K562 (cell line): ENCODE measurements around the gene KLHL18. TPM values are rescaled to one million over a fixed set of nuclear protein-coding genes. Genes with fewer than 3 reads are reported as not detected.

Source experiments
- ATAC-seq: fragments of 200-7000 bp; cut with Tn5 transposase; 3 replicates; pipeline ENCODE4 v1.9.1; 2020; ENCODE audit warnings: moderate library complexity
- BruUV-seq: library from RNA; stranded (reverse); fragments of 400-500 nt; replicated peaks from 2 replicates; lab custom pipeline; 2021; lab: Mats Ljungman, UMichigan
- CTCF ChIA-PET: fragments of 300-600 bp; formaldehyde crosslinking; extraction: SDS; loops from one replicate; lab custom pipeline; 2021; ENCODE audit warnings: low intra/inter-chr PET ratio; lab: Yijun Ruan, JAX
- POLR2A ChIA-PET: fragments of 300-600, 350-650 bp; sonication (Branson Sonifier 250); formaldehyde crosslinking; extraction: SDS; loops from one replicate; lab custom pipeline; 2021; ENCODE audit warnings: antibody characterized with exemption, inconsistent platforms; lab: Yijun Ruan, JAX
- DNase-seq, 4 experiments: peaks; one replicate each; pipeline versions ENCODE4 v3.0.0 to v3.0.0-alpha.2; 2011 to 2018; ENCODE audit warnings: low spot score in 3 of 4, mixed read lengths in 3 of 4; ENCODE audit errors: extremely low read depth in 1 of 4
- FAIRE-seq: peaks from 2 replicates; lab custom pipeline; 2011; peaks lifted over from hg19 to GRCh38; lab: Jason Lieb, UNC
- H2AFZ ChIP-seq: 2 replicates; pipeline ENCODE4 v1.6.0; 2011; ENCODE audit warnings: low read depth, low read length, control low read depth, inconsistent platforms
- H3K27ac ChIP-seq: fragments of 200-600 bp; 3 replicates; pipeline ENCODE4 v1.8.0; 2011; ENCODE audit warnings: low read depth, mild to moderate bottlenecking, control low read depth, inconsistent platforms, low read length, moderate library complexity, mixed read lengths; ENCODE audit errors: extremely low read depth
- H3K27me3 ChIP-seq, 2 experiments: fragments of 300-600 bp in 1 of 2; 2 replicates in 1 of 2; 3 replicates in 1 of 2; pipeline versions ENCODE4 v1.6.0 to v1.8.0; 2011; ENCODE audit warnings: inconsistent platforms in 2 of 2, low read length in 2 of 2, mild to moderate bottlenecking in 1 of 2, mixed read lengths in 1 of 2, moderate library complexity in 1 of 2; ENCODE audit not compliant: control insufficient read depth in 2 of 2, insufficient read depth in 2 of 2
- H3K36me3 ChIP-seq: fragments of 300-600 bp; 3 replicates; pipeline ENCODE4 v1.8.0; 2011; ENCODE audit warnings: mild to moderate bottlenecking, low read length, inconsistent platforms; ENCODE audit not compliant: control insufficient read depth, insufficient read depth
- H3K4me1 ChIP-seq, 2 experiments: fragments of 200-600 bp in 1 of 2; replicated peaks in 1 of 2; 2 replicates in 1 of 2; 3 replicates in 1 of 2; pipeline versions ENCODE4 v1.5.1 to v1.8.0; 2011; ENCODE audit warnings: inconsistent platforms in 2 of 2, low read length in 2 of 2, mild to moderate bottlenecking in 1 of 2, mixed read lengths in 1 of 2, moderate library complexity in 1 of 2; ENCODE audit not compliant: control insufficient read depth in 2 of 2, insufficient read depth in 2 of 2
- H3K4me2 ChIP-seq: 2 replicates; pipeline ENCODE4 v1.6.1; 2011; ENCODE audit warnings: low read length, control low read depth, inconsistent platforms, mixed read lengths; ENCODE audit not compliant: insufficient read depth
- H3K4me3 ChIP-seq: fragments of 200-600 bp; sonication (generic), shearing (Covaris generic); 2 replicates; pipeline ENCODE4 v1.5.1; 2016; ENCODE audit warnings: control low read depth, inconsistent platforms
- H3K79me2 ChIP-seq: fragments of 200-600 bp; 3 replicates; pipeline ENCODE4 v1.8.0; 2011; ENCODE audit warnings: low read length, inconsistent platforms; ENCODE audit not compliant: control insufficient read depth, insufficient read depth
- H3K9ac ChIP-seq, 2 experiments: 2 replicates each; pipeline versions ENCODE4 v1.6.0 to v1.6.1; 2011; ENCODE audit warnings: low read depth in 2 of 2, low read length in 2 of 2, control low read depth in 1 of 2, inconsistent platforms in 1 of 2, mild to moderate bottlenecking in 1 of 2, mixed read lengths in 1 of 2; ENCODE audit not compliant: insufficient read depth in 1 of 2
- H3K9me1 ChIP-seq: one replicate; pipeline ENCODE4 v1.6.0; 2011; ENCODE audit warnings: inconsistent platforms, mild to moderate bottlenecking, low read length, moderate library complexity; ENCODE audit not compliant: control insufficient read depth, insufficient read depth
- H3K9me3 ChIP-seq: replicated peaks from 2 replicates; pipeline ENCODE4 v1.5.1; 2011; ENCODE audit warnings: low read depth, low read length, inconsistent platforms; ENCODE audit not compliant: control insufficient read depth, insufficient read depth
- H4K20me1 ChIP-seq: replicated peaks from 2 replicates; pipeline ENCODE4 v1.6.1; 2011; ENCODE audit warnings: low read length, inconsistent platforms, mixed read lengths; ENCODE audit not compliant: control insufficient read depth, insufficient read depth
- CBFA2T2 ChIP-seq: fragments of 450-650 bp; conservative IDR thresholded peaks from 2 replicates; pipeline ENCODE4 v1.6.1; 2017; ENCODE audit warnings: mild to moderate bottlenecking
- CBX2 ChIP-seq: fragments of 200-600 bp; sonication (generic); IDR thresholded peaks from one replicate; pipeline ENCODE4 v1.6.1; 2012; ENCODE audit warnings: mild to moderate bottlenecking, low read length, inconsistent platforms; ENCODE audit not compliant: insufficient read depth, poor library complexity, severe bottlenecking
- CHD2 ChIP-seq: IDR thresholded peaks from 2 replicates; pipeline ENCODE4 v1.6.1; 2011; ENCODE audit warnings: low read depth, low read length
- CHD7 ChIP-seq: fragments of 200-600 bp; sonication (generic); IDR thresholded peaks from one replicate; pipeline ENCODE4 v1.6.1; 2012; ENCODE audit warnings: mild to moderate bottlenecking, low read depth, low read length, inconsistent platforms
- CREB3L1 ChIP-seq: fragments of 450-650 bp; IDR thresholded peaks from 2 replicates; pipeline ENCODE4 v1.6.1; 2014; ENCODE audit warnings: low read depth, mild to moderate bottlenecking, moderate library complexity, borderline replicate concordance
- FOSL1 ChIP-seq: fragments of 200-800 bp; sonication (Bioruptor generic); conservative IDR thresholded peaks from 2 replicates; pipeline ENCODE4 v1.6.1; 2016; ENCODE audit warnings: missing genetic modification characterization, missing compliant biosample characterization
- KDM2B ChIP-seq: fragments of 250-450 bp; sonication (Bioruptor Pico); IDR thresholded peaks from 2 replicates; pipeline ENCODE4 v1.8.0; 2021; ENCODE audit warnings: mild to moderate bottlenecking, moderate library complexity
- MAFK ChIP-seq: IDR thresholded peaks from 2 replicates; pipeline ENCODE4 v1.6.1; 2011; ENCODE audit warnings: low read length, improper control_type of control experiment
- MTF1 ChIP-seq: fragments of 250-450 bp; sonication (Bioruptor Pico); IDR thresholded peaks from 2 replicates; pipeline ENCODE4 v1.9.0; 2021; ENCODE audit warnings: moderate library complexity, mild to moderate bottlenecking, inconsistent platforms, borderline replicate concordance
- WHSC1 ChIP-seq: IDR thresholded peaks from one replicate; pipeline ENCODE4 v1.6.1; 2012; ENCODE audit warnings: low read length, control low read depth, inconsistent platforms
- ZNF253 ChIP-seq: fragments of 250-450 bp; sonication (Bioruptor Pico); conservative IDR thresholded peaks from 2 replicates; pipeline ENCODE4 v1.6.1; 2021; ENCODE audit warnings: mild to moderate bottlenecking
- ZNF316 ChIP-seq: fragments of 450-650 bp; IDR thresholded peaks from 2 replicates; pipeline ENCODE4 v1.6.1; 2016
- in situ Hi-C: fragments of 300-500 bp; cut with MboI; formaldehyde crosslinking; loops from 4 replicates; pipeline ENCODE4 v1.15.0; 2018; ENCODE audit warnings: inconsistent platforms, mixed read lengths
- intact Hi-C: fragments of 100-400 bp; cut with micrococcal nuclease; formaldehyde crosslinking; loops from 2 replicates; pipeline ENCODE4 v1.14.2; 2022
- polyA plus RNA-seq, 8 experiments: library from polyadenylated mRNA; depleted of rRNA in 4 of 8; stranded (reverse) in 5 of 8; unstranded in 3 of 8; fragments of >200 nt; fragmentation: Nextera tagmentation in 2 of 8; fragmentation: Illumina TruSeq in 1 of 8; extraction: Ambion mirVana in 2 of 8; extraction: Trizol in 1 of 8; gene quantifications; 2 replicates each; pipeline versions ENCODE4 v1.2.1 to v1.2.3, GENCODE V29; 2011 to 2014; ENCODE audit warnings: inconsistent platforms in 1 of 8, missing spikeins in 1 of 8
- total RNA-seq, 7 experiments: library from RNA; depleted of rRNA in 6 of 7; stranded (reverse); fragments of >200 nt in 6 of 7; fragmentation: Illumina TruSeq in 2 of 7; extraction: Trizol in 2 of 7; gene quantifications; 2 replicates each; pipeline versions ENCODE4 v1.2.1 to v1.2.3, GENCODE V29; 2011 to 2021; ENCODE audit warnings: low replicate concordance in 1 of 7

Gene KLHL18
- total and polyA plus RNA-seq, 9 of the 15 experiments (the other 6 are each of a cell fraction or from before 2014, with no cell fraction given) = 26.7 to 97.5 (median 48.7) TPM

- no TSS peak for BruUV-seq
- FAIRE-seq = no peak
- intact Hi-C loops (no loop called here), in situ Hi-C loops (no loop called here)
- no peak overlapping the region for H3K4me2 ChIP-seq
- H3K36me3 ChIP-seq = peaks cover 82% of the 10 kb centered on the region
- ChIA-PET POLR2A (interaction anchor here (0.6 to 2.0 kb wide), 5 partner anchors 9 to 804 kb away, joined by 3 to 6 read pairs (median 3); no protein-coding TSS in a partner anchor), CTCF (no interaction called here)
- no peak for DNase-seq
- H3K9me3 ChIP-seq = no peaks in the 10 kb centered on the region
- no peaks in the 10 kb centered on the region for H3K79me2 ChIP-seq
- no peak for ATAC-seq
- H3K4me1 ChIP-seq = peaks cover 16 to 20% of the 10 kb centered on the region in 2 experiments
- H3K9ac ChIP-seq = no peak overlapping the region
- H2AFZ ChIP-seq = no peak overlapping the region
- no peaks in the 10 kb centered on the region for H3K9me1 ChIP-seq
- H4K20me1 ChIP-seq = peaks cover 4% of the 10 kb centered on the region; the same call in 1 of the 2 replicates
- no peaks in the 10 kb centered on the region for H3K27me3 ChIP-seq
- no peak overlapping the region for H3K4me3 ChIP-seq
- H3K27ac ChIP-seq = no peak overlapping the region
- TF ChIP-seq MTF1 (CRISPR knock-in tag) = no peak
- no peak for TF ChIP-seq CBFA2T2
- no peak for TF ChIP-seq FOSL1 (tag)
- no peak for TF ChIP-seq ZNF253
- TF ChIP-seq CBX2 = no peak
- no peak for TF ChIP-seq CHD7
- no peak for TF ChIP-seq ZNF316
- no peak for TF ChIP-seq CREB3L1
- TF ChIP-seq CHD2 = no peak
- TF ChIP-seq MAFK = no peak
- no peak for TF ChIP-seq WHSC1
- TF ChIP-seq KDM2B (CRISPR knock-in tag) = no peak
These were observed 60.1 kb downstream of the KLHL18 start for GRCh38 chr3:47342812-47343211.
